ENCODE results near the gene NUBP2.

The NUBP2 gene

GRCh38 chr16:1781254-1781653, 1.5 kb upstream of the NUBP2 start:
- TF ChIP-seq, protein P1, sequence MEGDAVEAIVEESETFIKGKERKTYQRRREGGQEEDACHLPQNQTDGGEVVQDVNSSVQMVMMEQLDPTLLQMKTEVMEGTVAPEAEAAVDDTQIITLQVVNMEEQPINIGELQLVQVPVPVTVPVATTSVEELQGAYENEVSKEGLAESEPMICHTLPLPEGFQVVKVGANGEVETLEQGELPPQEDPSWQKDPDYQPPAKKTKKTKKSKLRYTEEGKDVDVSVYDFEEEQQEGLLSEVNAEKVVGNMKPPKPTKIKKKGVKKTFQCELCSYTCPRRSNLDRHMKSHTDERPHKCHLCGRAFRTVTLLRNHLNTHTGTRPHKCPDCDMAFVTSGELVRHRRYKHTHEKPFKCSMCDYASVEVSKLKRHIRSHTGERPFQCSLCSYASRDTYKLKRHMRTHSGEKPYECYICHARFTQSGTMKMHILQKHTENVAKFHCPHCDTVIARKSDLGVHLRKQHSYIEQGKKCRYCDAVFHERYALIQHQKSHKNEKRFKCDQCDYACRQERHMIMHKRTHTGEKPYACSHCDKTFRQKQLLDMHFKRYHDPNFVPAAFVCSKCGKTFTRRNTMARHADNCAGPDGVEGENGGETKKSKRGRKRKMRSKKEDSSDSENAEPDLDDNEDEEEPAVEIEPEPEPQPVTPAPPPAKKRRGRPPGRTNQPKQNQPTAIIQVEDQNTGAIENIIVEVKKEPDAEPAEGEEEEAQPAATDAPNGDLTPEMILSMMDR (conservative IDR thresholded peaks at IDR 0.05; ENCODE audit: low read depth, low read length): no peak
- H3K4me3 ChIP-seq (ENCODE audit: low read depth, low read length): peak overlapping the region; percentile 76
- DNase-seq (ENCODE audit: low read depth): no peak

- peak overlapping the region; percentile 76 for H3K4me3 ChIP-seq (ENCODE audit: low read depth, low read length)
- TF ChIP-seq, protein P1 (conservative IDR thresholded peaks at IDR 0.05; ENCODE audit: low read depth, low read length): peak; percentile 38
- peak; percentile 46 for DNase-seq (ENCODE audit: low read depth)
These were observed 877 bp upstream of the NUBP2 start for GRCh38 chr16:1781758-1782407.

- DNase-seq (ENCODE audit: low read depth): no peak
- TF ChIP-seq, protein P1 (conservative IDR thresholded peaks at IDR 0.05; ENCODE audit: low read depth, low read length): no peak
These were observed 2.5 kb downstream of the NUBP2 start for GRCh38 chr16:1784977-1785845.

DNA sequence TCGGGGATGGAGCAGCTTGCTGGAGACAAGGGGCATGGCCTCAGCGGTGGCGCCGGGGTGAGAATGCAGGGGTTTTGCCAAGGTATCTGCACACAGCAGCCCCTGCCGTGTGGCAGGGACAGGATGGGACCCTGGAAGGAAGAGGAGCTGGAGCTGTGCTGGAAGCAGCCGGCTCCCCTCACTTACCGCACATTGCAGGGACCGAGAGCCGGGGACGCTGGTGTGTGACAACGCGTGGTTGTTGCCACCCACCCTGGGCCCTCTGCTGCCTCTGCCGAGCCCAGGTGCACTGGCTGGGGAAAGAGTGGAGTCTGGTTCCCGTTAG, 3.0 kb downstream of the NUBP2 start:
- TF ChIP-seq, protein P1 (conservative IDR thresholded peaks at IDR 0.05; ENCODE audit: low read depth, low read length): no peak
- DNase-seq (ENCODE audit: low read depth): no peak
- no peak overlapping the region for H3K4me3 ChIP-seq (ENCODE audit: low read depth, low read length)

More at GRCh38 chr16:1784977-1785845, 2.5 kb downstream of the NUBP2 start:
- H3K4me3 ChIP-seq (ENCODE audit: low read depth, low read length): no peak overlapping the region

DNA sequence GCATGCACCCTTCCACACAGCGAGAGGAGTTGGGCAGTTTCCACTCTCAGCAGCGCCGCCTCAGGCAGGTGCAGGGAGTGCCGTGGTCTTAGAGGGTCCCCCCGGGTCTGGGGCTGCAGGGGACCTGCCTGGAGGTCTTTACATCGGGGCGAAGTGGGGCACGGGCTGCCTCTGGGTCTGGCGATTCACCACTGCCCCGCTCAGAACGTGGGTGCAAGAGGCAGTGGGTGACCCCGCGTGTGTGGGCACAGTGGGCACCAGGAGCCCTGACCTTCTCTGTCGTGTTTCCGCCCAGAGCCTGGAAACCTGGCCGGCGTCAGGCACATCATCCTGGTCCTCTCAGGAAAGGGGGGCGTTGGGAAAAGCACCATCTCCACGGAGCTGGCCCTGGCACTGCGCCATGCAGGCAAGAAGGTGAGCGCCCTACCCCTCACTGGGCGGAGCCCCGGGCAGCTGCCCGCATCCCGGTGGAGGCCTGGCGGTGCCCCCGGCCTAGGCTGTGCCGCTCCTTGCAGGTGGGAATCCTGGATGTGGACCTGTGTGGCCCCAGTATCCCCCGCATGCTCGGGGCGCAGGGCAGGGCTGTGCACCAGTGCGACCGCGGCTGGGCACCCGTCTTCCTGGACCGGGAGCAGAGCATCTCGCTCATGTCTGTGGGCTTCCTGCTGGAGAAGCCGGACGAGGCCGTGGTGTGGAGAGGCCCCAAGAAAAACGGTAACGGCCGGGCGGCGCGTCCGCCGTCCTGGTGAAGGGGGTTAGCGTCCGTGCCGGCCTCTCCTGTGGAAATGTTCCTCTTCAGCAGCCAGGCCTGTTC, 3.7 kb downstream of the NUBP2 start:
- no peak overlapping the region for H3K4me3 ChIP-seq (ENCODE audit: low read depth, low read length)
- no peak for DNase-seq (ENCODE audit: low read depth)
- TF ChIP-seq, protein P1 (conservative IDR thresholded peaks at IDR 0.05; ENCODE audit: low read depth, low read length): peak; percentile 10

- no peak for DNase-seq (ENCODE audit: low read depth)
These were observed 4.2 kb downstream of the NUBP2 start for GRCh38 chr16:1787056-1787321.

More at GRCh38 chr16:1787056-1787321, 4.2 kb downstream of the NUBP2 start:
- TF ChIP-seq, protein P1 (conservative IDR thresholded peaks at IDR 0.05; ENCODE audit: low read depth, low read length): no peak
- H3K4me3 ChIP-seq (ENCODE audit: low read depth, low read length): no peak overlapping the region

All from choroid plexus epithelial cell (primary cell).